Smooth muscle cell (in vitro differentiated cells): ENCODE measurements around the gene ZNF597. TPM values are rescaled to one million over a fixed set of nuclear protein-coding genes. Genes with fewer than 3 reads are reported as not detected.

Experiments used
- DNase-seq: peaks from one replicate; lab custom pipeline; 2025; ENCODE audit not compliant: unreplicated experiment; lab: John Stamatoyannopoulos, UW
- H2AFZ ChIP-seq: fragments of 200-600 bp; sonication (generic); 2 replicates; pipeline ENCODE4 v1.6.0; 2016; ENCODE audit warnings: antibody characterized with exemption, low read depth, mild to moderate bottlenecking
- H3F3A ChIP-seq: fragments of 200-600 bp; sonication (generic); 2 replicates; pipeline ENCODE4 v1.6.0; 2017; ENCODE audit warnings: antibody characterized with exemption, low read depth
- H3K27ac ChIP-seq: fragments of 200-600 bp; sonication (generic); 2 replicates; pipeline ENCODE4 v1.5.1; 2016; ENCODE audit warnings: low read depth, mild to moderate bottlenecking
- H3K27me3 ChIP-seq: fragments of 200-600 bp; sonication (generic); 2 replicates; pipeline ENCODE4 v1.6.1; 2016; ENCODE audit warnings: low read depth, mild to moderate bottlenecking
- H3K36me3 ChIP-seq: fragments of 200-600 bp; sonication (generic); 2 replicates; pipeline ENCODE4 v1.5.1; 2016; ENCODE audit warnings: low read depth
- H3K4me1 ChIP-seq: fragments of 200-600 bp; sonication (generic); 2 replicates; pipeline ENCODE4 v1.5.1; 2016; ENCODE audit warnings: low read depth
- H3K4me2 ChIP-seq: fragments of 200-600 bp; sonication (generic); 2 replicates; pipeline ENCODE4 v1.6.0; 2016; ENCODE audit warnings: mild to moderate bottlenecking
- H3K4me3 ChIP-seq: fragments of 200-600 bp; sonication (generic); 2 replicates; pipeline ENCODE4 v1.5.1; 2016; ENCODE audit warnings: mild to moderate bottlenecking
- H3K79me2 ChIP-seq: fragments of 200-600 bp; sonication (generic); 2 replicates; pipeline ENCODE4 v1.6.0; 2016; ENCODE audit warnings: low read depth, mild to moderate bottlenecking
- H3K9ac ChIP-seq: fragments of 200-600 bp; sonication (generic); 2 replicates; pipeline ENCODE4 v1.6.0; 2016; ENCODE audit warnings: low read depth
- H3K9me3 ChIP-seq: fragments of 200-600 bp; sonication (generic); replicated peaks from 2 replicates; pipeline ENCODE4 v1.5.1; 2016; ENCODE audit warnings: low read depth
- H4K20me1 ChIP-seq: fragments of 200-600 bp; sonication (generic); 2 replicates; pipeline ENCODE4 v1.6.0; 2016; ENCODE audit warnings: low read depth
- CTCF ChIP-seq: fragments of 200-600 bp; sonication (generic); IDR thresholded peaks from 2 replicates; pipeline ENCODE4 v1.5.1; 2017; ENCODE audit warnings: borderline replicate concordance, mild to moderate bottlenecking, antibody characterized with exemption; ENCODE audit not compliant: insufficient read depth, poor library complexity, severe bottlenecking
- WGBS: methylation state at CpG from one replicate; pipeline ENCODE4 v1.1.7; 2016; ENCODE audit warnings: low lambda C conversion rate; 5-methylcytosine and 5-hydroxymethylcytosine counted together
- polyA plus RNA-seq: library from polyadenylated mRNA; unstranded; fragments of >200 nt; fragmentation: Nextera tagmentation; extraction: Ambion mirVana; gene quantifications from 2 replicates; pipeline ENCODE4 v1.2.1, GENCODE V29; 2016
- total RNA-seq: library from RNA; depleted of rRNA; stranded (reverse); fragments of >200 nt; gene quantifications from 2 replicates; pipeline ENCODE4 v1.2.3, GENCODE V29; 2014

The ZNF597 gene
- total and polyA plus RNA-seq, 2 experiments from 2014 or later, result 6.7 to 12.5 TPM

- Histone ChIP-seq H3K9ac (no peak overlapping the region), H3K4me2 (no peak overlapping the region), H3K79me2 (peaks cover 99% of the 10 kb centered on the region), H3K9me3 (no peaks in the 10 kb centered on the region), H3F3A (no peaks in the 10 kb centered on the region), H3K4me3 (no peak overlapping the region), H3K27ac (no peak overlapping the region), H2AFZ (no peak overlapping the region), H4K20me1 (peaks cover 100% of the 10 kb centered on the region), H3K27me3 (no peaks in the 10 kb centered on the region), H3K4me1 (no peaks in the 10 kb centered on the region), H3K36me3 (no peaks in the 10 kb centered on the region)
- WGBS, result 94% methylated on average over 7 of the region's 7 CpGs
- DNase-seq, result no peak
- no peak for TF ChIP-seq CTCF
Measured at GRCh38 chr16:3469736-3470135, 26.4 kb upstream of the ZNF597 start.

- no peak for TF ChIP-seq CTCF
- no peaks in the 10 kb centered on the region for H3K9me3 ChIP-seq
- H3K9ac ChIP-seq, result no peak overlapping the region
- no peaks in the 10 kb centered on the region for H3K4me1 ChIP-seq
- no peak overlapping the region for H2AFZ ChIP-seq
- H3K27ac ChIP-seq, result no peak overlapping the region
- H3F3A ChIP-seq, result no peaks in the 10 kb centered on the region
- WGBS, result 73% methylated on average over 15 of the region's 15 CpGs
- no peaks in the 10 kb centered on the region for H3K27me3 ChIP-seq
- H3K4me3 ChIP-seq, result no peak overlapping the region
- H3K4me2 ChIP-seq, result no peak overlapping the region
- H3K79me2 ChIP-seq, result peaks cover 99% of the 10 kb centered on the region
- no peaks in the 10 kb centered on the region for H3K36me3 ChIP-seq
- peaks cover 100% of the 10 kb centered on the region for H4K20me1 ChIP-seq
- no peak for DNase-seq
Measured at GRCh38 chr16:3468501-3468900, 25.2 kb upstream of the ZNF597 start.

GRCh38 chr16:3467921-3468320, 24.6 kb upstream of the ZNF597 start:
- no peak overlapping the region for H2AFZ ChIP-seq
- peaks cover 99% of the 10 kb centered on the region for H3K79me2 ChIP-seq
- no peaks in the 10 kb centered on the region for H3F3A ChIP-seq
- no peak overlapping the region for H3K27ac ChIP-seq
- H4K20me1 ChIP-seq, result peaks cover 100% of the 10 kb centered on the region
- no peak overlapping the region for H3K4me3 ChIP-seq
- WGBS, result 90% methylated on average over 4 of the region's 4 CpGs
- no peaks in the 10 kb centered on the region for H3K4me1 ChIP-seq
- H3K36me3 ChIP-seq, result no peaks in the 10 kb centered on the region
- H3K27me3 ChIP-seq, result no peaks in the 10 kb centered on the region
- no peak overlapping the region for H3K9ac ChIP-seq
- TF ChIP-seq CTCF, result no peak
- H3K4me2 ChIP-seq, result no peak overlapping the region
- no peaks in the 10 kb centered on the region for H3K9me3 ChIP-seq
- DNase-seq, result no peak

- no peak for DNase-seq
- H3K79me2 ChIP-seq, result peaks cover 99% of the 10 kb centered on the region
- H2AFZ ChIP-seq, result no peak overlapping the region
- WGBS, result 98% methylated on average over 8 of the region's 8 CpGs
- no peak overlapping the region for H3K9ac ChIP-seq
- no peak overlapping the region for H3K27ac ChIP-seq
- peaks cover 100% of the 10 kb centered on the region for H4K20me1 ChIP-seq
- H3F3A ChIP-seq, result no peaks in the 10 kb centered on the region
- H3K36me3 ChIP-seq, result no peaks in the 10 kb centered on the region
- H3K4me2 ChIP-seq, result no peak overlapping the region
- H3K4me1 ChIP-seq, result no peaks in the 10 kb centered on the region
- no peaks in the 10 kb centered on the region for H3K27me3 ChIP-seq
- no peak for TF ChIP-seq CTCF
- H3K4me3 ChIP-seq, result no peak overlapping the region
- no peaks in the 10 kb centered on the region for H3K9me3 ChIP-seq
Measured at GRCh38 chr16:3467182-3467581, 23.9 kb upstream of the ZNF597 start.
